ENCODE measurements around the gene SYT8. TPM values are rescaled to one million over a fixed set of nuclear protein-coding genes. Genes with fewer than 3 reads are reported as not detected.
"Not testable (repeated sequence)": the region's sequence is repeated elsewhere in the genome, so short reads cannot be mapped to it uniquely, and the experiment has no call there.

The SYT8 gene
- total RNA-seq, 1 experiment from 2014 or later = not detected

DNA sequence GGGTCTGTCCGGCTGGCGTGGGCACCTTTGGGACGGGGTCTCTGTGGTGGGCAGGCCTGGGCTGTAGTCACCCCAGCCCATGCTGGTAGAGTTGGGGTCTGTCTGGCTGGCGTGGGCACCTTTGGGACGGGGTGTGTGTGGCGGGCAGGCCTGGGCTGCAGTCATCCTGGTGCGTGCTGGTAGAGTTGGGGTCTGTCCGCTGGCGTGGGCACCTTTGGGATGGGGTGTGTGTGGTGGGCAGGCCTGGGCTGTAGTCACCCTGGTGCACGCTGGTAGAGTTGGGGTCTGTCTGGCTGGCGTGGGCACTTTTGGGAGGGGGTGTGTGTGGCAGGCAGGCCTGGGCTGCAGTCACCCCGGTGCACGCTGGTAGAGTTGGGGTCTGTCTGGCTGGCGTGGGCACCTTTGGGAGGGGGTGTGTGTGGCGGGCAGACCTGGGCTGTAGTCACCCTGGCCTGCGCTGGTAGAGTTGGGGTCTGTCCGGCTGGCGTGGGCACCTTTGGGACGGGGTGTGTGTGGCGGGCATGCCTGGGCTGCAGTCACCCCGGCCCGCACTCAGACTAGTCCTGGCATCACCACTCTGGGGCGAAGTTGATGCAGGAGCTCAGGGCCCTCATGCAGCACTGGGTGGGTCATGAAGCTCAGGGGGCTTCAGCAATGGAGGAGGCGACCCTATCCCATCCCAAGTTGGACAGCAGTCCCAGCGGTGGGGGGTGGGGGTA lies 37.6 kb downstream of the SYT8 start:
- no peak for DNase-seq (ENCODE audit: low spot score)

DNA sequence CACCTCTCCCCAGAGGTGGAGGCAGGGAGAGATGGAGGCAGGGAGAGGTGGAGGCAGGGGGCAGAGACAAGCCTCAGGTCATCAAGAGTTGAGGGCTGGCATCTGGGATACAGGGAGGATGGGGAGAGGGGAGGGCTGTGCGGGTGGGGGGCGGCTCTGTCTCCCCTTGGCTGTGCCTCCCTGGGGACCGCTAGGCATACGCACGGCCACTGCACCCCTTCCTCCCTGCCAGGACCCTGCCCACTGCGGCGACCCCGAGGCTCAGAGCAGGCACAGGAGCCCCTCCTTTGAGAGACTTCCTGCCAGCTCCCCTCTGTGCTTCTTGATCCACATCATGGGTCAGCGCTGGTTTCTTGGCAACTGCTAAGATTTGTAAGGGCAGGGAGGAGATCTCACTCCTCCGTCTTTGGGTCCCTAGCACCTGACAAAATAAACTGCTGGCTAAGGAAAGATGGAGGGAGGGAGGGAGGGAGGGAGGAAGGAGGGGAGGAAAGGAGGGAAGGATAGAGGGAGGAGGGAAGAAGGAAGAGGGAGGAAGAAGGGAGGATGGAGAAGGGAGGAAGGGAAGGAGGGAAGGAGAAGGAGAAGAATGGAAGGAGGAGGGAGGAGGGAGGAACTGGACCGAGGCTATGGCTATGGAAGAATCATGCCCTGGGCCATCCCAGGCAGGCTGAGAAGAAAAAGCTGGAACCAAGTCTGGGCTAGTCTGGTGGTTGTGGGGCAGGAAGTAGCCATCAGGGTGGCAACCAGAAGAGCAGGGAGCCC lies 38.4 kb downstream of the SYT8 start:
- peak; percentile 32 for DNase-seq (ENCODE audit: low spot score)

- not testable (repeated sequence) for DNase-seq (ENCODE audit: low spot score)
Observed at GRCh38 chr11:1873813-1874150, 39.0 kb downstream of the SYT8 start.

DNA sequence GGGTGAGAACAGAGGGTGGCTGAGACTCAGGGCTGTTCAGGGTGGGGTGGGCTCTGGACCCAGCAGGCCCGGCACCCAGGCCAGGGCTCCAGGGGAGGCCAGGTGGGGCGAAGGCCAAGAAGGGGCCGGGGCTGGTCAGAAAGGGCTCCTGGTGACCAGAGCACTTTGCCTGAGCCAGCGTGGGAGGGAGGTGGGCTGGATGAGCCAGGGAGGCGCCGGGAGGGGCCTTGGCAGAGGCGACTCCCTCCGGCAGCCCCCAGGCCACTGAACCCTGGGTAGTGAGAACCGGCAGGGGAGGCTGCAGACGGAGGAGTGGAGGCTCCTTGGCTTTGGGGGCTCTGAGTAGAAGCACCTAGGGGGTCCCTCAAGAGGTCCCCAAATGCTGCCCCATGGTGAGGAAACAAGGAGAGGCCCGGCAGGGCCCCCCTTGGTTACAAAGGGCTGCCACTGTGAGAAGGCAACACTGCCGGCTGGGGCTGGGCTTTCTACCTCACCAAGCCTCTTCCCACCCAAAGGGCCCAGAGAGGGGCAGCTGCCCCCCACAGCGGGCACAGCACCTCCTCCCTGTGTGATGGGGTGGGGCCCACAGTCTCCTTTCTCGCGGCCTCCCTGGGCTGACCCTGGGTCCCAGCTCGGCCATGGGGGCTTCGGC lies 39.8 kb downstream of the SYT8 start:
- DNase-seq (ENCODE audit: low spot score) = not testable (repeated sequence)

DNA sequence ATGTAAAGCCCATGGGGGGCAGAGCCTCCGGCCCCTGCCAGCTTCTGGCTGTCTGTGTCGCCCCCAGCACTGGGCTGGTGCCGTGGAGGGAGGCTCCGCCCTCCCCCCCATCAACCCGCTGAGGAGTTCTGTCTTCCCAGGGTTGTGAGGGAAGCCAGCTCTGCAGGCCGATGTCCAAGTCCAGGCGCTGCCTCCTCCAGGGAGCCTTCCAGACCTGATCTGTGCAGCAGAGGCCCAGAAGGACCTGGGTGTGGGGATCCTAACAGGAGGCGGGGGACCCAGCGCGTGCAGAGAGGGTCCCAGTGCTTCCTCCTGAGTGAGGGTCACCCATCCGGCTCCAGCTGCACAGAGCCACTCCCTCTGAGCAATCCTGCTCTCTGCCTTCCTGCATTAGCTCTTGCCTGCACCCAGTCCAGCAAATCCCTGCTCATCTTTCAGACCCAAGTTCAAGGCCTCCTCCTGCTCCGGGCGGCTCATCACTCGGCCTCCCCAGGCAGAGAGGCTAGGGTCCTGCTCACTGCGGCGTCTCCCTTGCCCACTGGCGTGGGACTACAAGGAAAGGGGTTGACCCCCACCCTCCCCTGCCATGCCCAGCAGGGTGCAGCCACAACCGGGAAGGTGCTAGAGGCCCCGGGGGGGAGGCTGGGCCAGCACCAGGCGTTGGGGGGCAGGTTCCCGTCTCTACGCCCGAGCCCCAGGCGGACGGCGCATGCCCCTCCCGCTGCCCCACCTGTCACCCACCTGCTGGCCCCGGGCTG lies 40.5 kb downstream of the SYT8 start:
- no peak for DNase-seq (ENCODE audit: low spot score)

- DNase-seq (ENCODE audit: low spot score) = not testable (repeated sequence)
Observed at GRCh38 chr11:1875851-1876301, 41.1 kb downstream of the SYT8 start.

DNA sequence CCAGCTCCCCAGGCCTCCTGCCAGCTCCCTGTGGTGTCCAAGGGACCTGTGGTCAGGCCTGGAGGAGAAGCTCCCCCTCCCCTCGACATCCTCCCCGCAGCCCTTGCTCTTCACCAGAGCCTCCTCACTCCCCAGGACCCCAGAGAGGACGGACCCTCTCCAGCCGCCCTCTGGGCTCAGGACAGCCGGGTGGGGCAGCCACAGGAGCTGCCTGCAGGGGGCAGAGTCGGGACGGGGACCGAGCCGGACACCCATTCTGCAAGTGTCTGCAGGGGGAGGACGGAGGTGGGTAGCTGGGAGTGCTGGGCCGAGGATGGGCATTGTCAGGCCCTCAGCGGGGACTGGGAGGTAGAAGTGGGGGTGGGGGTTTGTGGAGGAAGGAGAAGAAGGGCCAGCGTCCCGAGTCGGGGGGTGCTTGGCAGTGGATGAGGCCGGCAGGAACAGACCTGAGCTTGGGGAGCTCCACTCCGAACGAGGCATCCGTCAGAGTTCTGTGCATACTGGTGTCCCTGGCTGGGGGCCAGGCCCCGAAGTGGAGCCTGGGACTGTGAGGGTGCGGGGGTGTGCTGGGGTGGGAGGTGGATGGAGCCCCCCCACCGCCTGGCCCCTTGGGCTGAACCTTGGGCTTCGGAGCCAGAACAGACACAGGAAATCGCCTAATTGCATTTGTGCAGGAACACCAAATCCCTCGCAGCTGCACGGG lies 41.7 kb downstream of the SYT8 start:
- peak; percentile 15 for DNase-seq (ENCODE audit: low spot score)

DNA sequence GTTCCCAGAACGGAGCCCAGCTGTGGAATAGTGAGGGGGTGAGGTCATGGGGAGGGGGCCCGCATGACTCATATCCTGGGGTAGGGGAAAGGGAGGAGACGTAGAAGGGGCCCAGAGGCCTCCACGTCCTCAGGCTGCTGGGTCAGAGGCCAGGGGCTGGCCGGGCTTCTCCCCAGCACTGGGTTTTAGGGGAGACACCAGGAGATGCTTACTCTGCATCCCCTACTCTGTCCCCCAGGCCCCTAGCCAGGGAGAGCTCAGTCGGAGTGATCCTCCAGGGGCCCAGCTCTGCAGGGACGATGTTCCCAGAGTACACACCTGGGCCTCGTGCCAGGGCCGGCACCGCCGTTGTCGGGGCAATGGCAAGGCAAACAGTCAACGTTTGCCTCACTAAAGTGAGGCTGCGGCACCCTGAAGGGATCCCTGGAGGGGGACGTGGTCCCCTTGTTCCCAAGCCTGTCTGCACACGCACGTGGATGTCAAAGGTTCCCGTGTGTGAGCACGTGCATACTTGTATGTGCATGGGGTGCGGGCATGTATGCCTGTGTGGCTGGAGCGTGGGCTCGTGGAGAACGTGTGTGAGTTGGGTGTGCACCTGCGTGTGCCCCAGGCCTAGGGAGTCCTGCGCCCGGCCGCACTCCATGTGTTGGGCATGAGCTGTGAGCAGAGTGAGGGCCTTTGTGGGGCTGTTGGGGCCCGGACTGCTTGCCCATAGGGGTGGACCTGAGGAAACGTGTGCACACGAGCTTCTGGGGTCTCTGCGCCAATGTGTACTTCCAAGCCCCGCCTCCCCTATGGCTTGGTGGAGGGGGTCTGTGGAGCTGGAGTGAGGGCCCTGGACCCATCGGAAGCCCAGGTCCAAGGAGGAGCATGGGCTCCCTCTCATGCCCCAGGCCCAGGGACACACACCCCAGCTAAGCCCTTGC lies 42.7 kb downstream of the SYT8 start:
- no peak for DNase-seq (ENCODE audit: low spot score)

- DNase-seq (ENCODE audit: low spot score) = no peak
Observed at GRCh38 chr11:1878137-1879031, 43.6 kb downstream of the SYT8 start.

- DNase-seq (ENCODE audit: low spot score) = no peak
Observed at GRCh38 chr11:1879342-1879940, 44.7 kb downstream of the SYT8 start.

- no peak for DNase-seq (ENCODE audit: low spot score)
Observed at GRCh38 chr11:1879941-1880720, 45.3 kb downstream of the SYT8 start.

DNA sequence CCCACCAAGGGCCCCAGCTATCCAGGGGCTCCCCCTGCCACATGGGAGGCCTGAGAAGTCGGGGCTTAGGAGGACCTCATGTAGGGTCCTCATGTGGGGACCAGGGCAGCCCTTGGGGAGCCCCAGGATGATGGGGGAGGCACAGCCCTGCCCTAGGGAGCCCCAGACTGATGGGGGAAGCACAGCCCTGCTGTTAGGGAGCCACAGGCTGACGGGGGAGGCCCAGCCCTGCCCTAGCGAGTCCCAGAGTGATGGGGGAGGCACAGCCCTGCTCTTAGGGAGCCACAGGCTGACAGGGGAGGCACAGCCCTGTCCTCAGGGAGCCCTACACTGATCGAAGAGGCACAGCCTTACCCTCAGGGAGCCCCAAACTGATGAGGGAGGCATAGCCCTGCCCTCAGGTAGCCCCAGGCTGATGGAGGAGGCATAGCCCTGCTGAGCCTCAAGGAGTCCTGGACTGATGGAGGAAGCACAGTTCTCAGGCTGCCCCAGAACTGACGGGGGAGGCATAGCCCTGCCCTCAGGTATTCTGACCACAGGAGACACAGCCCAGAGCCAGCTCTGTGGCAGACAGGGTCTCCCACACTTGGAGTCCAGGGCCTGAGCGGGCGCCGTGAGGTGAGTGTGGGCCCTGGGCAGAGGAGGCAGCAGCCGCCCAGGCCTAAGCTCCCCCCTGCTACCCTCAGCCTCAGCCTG lies 46.1 kb downstream of the SYT8 start:
- DNase-seq (ENCODE audit: low spot score) = no peak

DNA sequence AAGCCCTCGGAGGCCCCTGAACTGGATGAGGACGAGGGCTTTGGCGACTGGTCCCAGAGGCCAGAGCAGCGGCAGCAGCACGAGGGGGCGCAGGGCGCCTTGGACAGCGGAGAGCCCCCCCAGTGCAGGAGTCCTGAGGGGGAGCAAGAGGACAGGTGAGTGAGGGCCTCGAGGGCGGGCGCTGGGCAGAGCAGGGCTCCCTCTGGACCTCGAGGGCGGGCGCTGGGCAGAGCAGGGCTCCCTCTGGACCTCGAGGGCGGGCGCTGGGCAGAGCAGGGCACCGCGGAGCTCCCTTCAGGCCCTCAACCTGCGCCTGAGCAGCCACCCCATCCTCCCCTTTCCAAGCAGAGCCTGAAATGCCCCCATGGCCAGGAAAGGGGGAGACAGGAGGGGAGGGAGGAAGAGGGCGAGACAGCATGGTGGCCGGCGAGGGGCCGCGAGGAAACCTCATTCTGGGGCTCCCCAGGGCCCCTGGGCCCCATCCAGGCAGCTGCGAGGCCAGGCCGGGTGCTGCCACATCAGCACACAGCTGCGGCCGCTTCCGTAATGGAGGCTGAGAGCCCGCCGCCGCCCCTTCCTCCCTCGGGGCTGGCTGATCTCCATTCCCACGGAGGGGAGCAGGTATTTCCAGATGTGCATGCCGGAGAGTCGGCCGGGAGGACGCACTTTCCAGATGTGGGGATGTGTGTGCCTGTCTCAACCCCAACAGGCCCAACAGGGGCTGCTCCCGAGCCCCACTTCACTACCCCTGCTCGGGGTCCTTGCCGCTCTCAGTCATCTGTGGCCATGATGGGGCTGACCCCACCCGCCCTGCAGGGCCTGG lies 46.9 kb downstream of the SYT8 start:
- no peak for DNase-seq (ENCODE audit: low spot score)

GRCh38 chr11:1882265-1883238 lies 47.8 kb downstream of the SYT8 start:
- DNase-seq (ENCODE audit: low spot score) = peak; percentile 60
